HG03354 (cell line): ENCODE data around the gene SEC22C.

Experiments used
- ATAC-seq: cut with Tn5 transposase; IDR thresholded peaks from one replicate; pipeline ENCODE4 v1.9.1; 2021; ENCODE audit warnings: mild to moderate bottlenecking; ENCODE audit not compliant: unreplicated experiment, poor library complexity, severe bottlenecking

Gene SEC22C

DNA sequence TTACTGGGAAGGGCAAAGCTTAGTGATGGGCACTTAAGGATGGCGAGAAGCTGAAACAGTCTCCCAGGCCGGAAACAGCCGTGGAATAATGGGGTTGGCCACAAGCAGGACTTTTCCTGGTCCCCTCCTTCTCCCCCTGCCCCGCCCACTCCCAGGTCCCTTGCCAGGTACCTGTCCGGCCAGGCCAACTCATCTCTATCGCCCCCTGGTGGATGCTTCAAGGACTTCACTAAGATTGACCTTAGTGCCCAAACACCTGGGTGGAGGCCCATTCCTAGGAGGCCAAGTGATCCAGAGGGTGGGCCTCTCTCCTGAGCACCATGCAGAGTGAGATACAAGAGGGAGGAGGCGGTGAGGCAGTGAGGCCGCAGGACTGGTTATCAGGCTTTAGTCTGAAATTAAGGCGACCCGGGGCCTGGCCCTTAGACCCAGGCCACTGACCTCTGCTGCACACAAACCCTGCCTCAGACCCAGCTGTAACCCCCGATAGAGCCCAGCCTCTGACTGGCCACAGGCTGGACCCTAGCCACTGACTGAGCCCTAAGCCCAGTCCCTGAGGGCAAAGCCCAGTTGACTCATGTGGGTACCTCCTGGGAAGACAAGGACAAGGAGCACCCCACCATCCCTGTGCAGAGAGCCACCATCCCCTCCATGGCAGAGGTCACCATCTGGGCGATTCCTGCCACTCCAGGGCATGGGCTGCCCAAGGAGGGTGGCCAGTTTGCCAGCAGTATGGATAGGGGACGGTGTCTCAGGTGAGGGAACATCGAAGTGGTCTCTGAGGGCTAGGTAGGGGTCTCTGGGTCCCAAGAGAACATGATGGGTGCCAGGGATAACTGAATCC is 41.7 kb downstream of the SEC22C start:
- ATAC-seq, result peak; percentile 77

DNA sequence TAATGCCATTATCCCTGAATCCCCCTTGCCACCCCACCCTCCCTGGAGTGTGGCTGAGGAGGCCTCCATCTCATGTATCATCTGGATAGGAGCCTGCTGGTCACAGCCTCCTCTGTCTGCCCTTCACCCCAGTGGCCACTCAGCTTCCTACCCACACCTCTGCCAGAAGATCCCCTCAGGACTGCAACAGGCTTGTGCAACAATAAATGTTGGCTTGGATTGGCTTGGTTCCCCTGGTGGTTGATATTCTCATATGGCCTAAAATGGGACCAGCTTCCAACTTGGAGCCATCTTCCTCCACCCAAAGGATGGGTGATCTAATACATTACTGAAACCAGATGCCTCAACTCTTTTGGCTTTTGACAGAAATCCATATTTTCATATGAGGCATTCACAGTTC is 44.4 kb downstream of the SEC22C start:
- no peak for ATAC-seq

DNA sequence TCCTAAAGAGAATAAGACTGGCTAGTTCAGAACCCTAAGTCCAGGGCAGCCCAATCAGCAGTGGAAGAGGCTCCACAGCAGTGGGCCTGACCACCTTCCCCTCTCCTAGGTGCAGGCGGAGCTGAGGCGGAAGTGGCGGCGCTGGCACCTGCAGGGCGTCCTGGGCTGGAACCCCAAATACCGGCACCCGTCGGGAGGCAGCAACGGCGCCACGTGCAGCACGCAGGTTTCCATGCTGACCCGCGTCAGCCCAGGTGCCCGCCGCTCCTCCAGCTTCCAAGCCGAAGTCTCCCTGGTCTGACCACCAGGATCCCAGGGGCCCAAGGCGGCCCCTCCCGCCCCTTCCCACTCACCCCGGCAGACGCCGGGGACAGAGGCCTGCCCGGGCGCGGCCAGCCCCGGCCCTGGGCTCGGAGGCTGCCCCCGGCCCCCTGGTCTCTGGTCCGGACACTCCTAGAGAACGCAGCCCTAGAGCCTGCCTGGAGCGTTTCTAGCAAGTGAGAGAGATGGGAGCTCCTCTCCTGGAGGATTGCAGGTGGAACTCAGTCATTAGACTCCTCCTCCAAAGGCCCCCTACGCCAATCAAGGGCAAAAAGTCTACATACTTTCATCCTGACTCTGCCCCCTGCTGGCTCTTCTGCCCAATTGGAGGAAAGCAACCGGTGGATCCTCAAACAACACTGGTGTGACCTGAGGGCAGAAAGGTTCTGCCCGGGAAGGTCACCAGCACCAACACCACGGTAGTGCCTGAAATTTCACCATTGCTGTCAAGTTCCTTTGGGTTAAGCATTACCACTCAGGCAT is 45.6 kb downstream of the SEC22C start:
- no peak for ATAC-seq

DNA sequence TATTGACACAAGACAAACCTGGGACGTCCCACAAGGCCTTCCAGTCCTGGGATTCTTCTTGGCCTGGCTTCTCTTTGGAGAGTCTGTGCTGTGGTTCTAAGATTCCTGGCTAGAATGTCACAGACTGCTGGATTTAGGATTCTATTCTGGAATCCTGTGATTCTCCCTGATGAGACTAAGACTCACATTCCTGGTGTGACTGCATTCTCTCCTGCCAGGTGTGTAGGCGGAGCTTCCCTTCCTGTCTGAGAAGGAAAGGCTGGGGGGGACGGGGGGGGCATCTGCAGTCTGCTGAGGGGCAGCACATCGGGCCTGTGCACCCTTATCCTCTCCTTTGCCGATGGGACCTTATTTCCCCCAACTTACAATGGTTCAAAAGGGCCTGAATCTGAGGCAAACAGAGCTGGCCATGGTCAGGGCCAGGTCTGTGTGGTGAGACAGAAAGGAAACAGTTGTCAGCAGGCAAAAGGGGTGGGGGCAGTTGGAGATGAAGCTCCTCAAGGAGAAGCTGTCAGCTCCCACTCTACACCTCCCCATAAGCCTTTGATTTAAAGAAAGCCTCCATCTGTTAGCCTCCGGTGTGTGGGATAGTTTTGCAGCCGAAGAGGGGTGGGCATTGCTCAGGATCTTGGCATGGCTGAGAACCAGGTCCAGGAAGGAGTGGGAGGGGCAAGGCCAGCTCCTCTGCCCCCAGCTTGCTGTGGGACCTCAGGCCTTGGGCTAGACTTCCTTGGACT is 48.4 kb downstream of the SEC22C start:
- no peak for ATAC-seq

DNA sequence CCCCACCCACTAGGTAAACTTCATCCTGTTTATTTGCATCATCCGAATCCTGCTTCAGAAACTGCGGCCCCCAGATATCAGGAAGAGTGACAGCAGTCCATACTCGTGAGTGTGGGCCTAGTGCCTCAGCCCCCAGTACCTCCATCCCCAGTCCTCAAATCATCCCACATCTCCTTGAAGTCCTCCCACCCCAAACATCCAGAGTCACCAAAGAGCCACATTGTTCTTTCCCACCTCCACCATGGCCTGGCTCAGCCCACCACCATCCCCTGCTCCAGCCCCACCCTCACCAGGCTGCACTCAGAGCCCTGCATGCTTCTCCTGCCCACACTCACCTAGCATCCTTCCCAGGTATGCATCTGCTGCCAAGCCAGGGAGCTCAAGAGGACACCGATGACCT is 49.5 kb downstream of the SEC22C start:
- no peak for ATAC-seq

DNA sequence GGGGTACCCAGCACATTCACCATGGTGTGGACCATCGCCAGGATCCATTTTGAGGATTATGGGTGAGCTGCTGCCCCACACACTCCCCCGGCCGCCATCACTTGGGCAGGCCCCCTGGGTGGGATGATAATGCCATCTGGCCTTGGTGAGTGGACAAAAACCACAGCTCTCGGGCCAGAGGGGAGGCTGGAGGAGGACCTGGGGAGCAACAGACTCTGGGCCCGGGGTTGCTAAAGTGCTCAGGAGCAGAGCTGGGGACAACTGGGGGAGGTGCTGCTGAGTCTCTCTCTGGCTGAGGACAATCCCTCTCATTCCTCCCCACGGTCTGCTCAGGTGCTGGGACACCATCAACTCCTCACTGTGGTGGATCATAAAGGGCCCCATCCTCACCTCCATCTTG is 50.3 kb downstream of the SEC22C start:
- no peak for ATAC-seq

DNA sequence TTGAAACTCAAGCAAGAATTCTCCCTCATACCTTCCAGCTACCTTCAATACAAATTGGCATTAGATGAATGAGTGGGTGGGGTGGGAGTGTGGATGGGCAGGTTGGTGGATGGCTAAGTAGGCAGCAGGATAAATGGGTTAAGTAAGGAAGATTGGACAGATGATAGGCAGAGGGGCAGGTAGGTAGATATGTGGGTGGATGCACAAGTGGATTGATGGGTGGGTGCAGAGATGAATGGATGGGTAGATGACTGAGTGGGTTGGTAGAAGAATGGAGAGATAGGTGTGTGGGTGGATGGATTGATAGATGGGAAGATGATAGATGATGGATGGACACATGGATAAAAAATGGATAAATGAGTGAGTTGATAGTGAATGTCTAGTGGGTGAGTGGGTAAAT is 51.7 kb downstream of the SEC22C start:
- no peak for ATAC-seq

DNA sequence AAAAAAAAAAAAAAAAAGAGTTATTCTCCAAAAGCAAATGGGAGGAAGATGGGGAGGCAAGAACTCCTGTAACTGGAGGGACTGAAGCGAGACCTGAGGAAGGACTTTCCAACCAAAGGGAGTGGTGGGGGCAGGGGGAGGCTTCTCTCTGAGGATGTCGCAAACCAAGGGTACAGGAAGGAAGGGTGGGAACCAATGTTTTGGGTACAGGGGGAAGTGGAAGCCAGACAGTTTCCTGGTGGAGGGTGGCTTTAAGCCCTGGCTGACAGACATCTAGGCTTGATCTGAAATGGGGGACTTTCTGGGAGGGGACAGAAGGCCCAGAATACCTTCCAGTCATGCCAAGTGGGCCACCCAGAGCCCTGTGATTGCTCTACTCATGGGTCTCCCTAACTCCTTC is 52.3 kb downstream of the SEC22C start:
- no peak for ATAC-seq

DNA sequence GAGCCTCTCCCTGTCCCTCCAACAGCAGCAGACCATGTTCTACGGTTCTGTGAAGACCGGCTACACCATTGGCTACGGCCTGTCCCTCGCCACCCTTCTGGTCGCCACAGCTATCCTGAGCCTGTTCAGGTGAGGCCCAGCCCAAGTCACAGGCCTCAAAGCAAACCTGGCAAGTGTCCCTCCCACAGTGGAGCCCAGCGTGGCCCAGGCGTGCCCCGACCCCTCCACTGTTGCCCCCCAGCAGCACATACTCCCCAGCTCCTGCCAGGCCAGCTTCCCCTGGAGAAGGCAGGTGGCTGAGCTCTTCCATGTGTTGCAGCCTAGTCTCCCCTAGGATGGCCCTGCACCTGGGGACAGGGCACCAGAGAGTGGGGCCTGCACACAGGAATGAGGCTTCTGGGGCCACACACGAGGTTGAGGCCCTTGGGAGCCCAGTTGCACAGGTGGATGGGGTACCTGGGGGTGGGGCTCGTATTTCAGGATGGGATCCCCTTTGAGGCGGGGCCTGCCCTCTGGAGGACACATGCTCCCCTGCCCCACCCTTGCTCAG is 54.3 kb downstream of the SEC22C start:
- ATAC-seq, result no peak

DNA sequence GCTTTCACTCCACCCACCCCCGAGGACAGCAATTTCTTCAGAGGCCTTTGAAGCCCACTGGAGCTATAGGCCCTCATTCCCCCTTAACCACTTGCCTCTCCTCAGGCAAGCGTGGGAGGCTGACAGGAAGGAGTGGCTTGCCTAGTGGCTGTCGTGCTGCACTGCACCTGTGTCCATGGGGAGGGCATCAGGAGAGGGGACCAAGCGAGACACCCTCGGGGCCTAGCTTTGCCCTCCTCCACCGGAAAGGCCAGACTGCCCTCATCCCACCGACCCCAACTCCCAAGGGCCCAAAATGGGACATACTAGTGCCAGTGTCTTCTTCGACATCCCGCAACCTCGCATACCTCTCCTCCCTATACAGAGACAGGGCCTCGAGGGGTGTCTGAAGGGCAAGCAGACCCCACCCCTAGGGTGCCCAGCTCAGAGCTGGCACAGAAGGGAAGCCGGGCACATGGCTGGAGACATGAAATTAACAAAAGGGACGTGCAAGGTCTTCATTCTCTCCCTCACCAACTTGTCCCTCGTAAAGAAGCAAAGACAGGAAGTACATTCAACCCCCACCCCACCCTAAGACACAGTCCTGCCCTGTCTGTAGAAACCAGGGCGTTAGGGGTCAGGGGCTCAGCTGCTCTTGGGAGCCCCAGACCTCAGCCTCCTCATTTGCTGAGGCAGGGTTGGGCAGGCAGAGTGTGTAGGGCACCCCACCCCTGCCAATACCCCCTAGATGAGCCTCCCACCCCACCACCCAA is 55.0 kb downstream of the SEC22C start:
- no peak for ATAC-seq

DNA sequence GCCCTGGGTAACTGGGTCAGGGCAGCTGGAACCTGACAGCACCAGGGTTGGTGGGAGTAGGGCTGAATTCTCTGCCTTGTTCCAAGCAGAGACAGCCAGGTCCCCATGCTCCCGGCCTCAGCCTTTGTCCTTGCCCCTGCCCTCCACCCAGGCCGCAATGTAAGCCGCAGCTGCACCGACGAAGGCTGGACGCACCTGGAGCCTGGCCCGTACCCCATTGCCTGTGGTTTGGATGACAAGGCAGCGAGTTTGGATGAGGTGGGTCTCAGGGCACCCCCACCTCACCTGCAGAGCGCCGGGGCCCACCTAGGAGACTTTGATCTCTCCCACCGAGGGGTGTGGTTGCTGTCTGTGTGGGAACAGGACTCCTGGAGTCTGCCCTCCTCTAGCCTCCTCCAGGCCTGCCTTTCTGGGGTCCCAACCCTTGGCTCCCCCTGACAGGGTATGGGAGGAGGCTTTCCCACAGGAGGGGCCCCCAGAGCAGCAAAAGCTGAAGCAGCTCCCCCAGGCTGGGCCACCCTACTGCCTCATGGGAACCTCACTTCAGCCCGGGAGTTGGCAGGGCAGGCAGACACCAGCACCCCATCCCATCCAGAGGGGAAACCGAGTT is 55.9 kb downstream of the SEC22C start:
- ATAC-seq, result no peak

DNA sequence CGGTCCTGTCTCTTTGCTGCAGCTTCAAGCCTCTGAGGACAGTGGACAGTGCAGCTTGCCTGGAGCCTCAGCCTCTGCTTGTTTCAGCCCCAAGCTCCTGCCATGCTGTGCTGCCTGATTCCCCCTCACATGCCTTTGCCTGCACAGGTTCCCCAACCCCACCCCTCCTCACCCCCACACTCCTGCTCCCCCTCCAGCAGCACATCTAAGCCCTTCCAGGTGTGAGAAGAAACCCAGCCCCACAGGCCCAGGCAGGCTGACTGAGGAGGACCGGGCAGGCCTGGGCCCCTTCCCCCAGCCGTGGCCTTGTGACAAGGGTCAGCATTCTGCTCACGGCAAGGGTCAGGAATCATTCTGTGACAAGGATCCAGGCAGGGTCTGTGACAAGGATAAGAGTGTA is 56.6 kb downstream of the SEC22C start:
- no peak for ATAC-seq

DNA sequence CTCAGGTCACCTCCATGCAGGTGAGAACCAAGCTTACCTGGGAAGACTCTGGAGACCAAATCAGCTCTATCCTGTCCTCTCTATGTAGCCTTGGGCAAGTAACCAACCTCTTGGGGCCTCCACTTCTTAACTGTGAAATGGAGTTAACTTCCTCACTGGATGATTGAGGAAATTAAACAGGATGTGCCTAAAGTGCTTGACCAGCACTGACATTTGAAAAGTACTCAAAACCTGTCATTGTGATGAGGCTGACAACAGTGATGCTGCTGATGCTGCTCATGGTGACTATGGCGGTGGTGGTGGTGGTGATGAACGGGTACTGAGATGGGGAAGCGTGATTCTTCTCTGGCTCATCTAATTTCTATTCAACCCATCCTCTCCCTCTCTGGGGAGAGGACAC is 57.0 kb downstream of the SEC22C start:
- ATAC-seq, result no peak

DNA sequence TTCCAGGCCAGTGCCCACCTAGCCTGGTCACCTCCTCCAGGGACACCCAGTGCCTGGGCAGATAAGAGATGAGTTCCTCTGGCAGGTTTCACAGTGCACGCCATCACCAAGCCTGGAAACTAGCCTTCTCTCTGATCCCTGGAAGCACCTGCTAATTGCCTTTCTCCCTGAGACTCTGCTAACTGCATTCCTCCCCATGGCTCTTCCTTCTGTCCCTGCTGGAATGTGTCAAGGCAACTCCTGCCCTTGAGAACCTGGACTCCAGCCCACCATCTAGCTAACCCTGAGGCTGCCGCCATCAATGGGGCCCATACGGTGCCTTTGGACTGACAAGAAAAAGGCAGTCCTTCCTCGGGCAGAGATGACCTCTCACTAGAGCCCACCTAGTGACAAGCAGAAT is 60.9 kb downstream of the SEC22C start:
- ATAC-seq, result no peak

DNA sequence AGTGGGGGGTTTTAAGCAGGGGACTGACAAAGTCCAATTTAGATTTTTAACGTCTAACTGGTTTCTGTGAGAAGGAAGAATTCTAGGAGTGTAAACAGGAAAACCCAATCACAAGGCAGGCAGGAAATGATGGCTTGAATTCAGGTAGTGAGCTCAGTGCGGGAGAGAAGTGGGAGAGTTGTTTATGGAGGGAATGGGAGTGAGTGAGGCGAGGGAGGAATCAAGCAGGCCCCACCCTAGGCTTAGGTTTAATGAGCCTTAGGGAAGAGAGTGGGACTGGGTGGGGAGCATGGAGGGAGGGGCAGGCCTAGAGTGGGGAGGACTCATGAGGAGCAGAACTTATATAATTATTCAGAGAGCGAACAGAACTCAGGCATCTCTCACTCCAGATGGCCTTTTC is 61.4 kb downstream of the SEC22C start:
- ATAC-seq, result no peak

DNA sequence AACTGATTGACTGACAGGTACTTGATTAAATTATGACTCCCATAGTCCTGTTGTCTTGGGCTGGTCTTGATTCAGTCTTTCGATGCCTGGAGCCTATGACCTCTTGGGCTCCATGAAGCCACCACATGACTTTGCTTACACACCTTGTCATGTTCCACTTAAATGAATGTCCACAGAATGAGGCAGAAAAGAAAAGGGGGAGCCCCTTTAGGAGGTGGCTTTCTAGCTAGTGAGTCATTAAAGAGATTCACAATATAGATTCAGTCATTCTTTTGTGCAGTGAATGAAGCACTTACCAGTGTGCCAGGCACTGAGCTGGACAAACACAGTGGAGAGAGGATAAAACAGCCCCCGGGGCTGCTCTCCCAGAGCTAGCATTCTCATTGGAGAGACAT is 62.2 kb downstream of the SEC22C start:
- no peak for ATAC-seq

DNA sequence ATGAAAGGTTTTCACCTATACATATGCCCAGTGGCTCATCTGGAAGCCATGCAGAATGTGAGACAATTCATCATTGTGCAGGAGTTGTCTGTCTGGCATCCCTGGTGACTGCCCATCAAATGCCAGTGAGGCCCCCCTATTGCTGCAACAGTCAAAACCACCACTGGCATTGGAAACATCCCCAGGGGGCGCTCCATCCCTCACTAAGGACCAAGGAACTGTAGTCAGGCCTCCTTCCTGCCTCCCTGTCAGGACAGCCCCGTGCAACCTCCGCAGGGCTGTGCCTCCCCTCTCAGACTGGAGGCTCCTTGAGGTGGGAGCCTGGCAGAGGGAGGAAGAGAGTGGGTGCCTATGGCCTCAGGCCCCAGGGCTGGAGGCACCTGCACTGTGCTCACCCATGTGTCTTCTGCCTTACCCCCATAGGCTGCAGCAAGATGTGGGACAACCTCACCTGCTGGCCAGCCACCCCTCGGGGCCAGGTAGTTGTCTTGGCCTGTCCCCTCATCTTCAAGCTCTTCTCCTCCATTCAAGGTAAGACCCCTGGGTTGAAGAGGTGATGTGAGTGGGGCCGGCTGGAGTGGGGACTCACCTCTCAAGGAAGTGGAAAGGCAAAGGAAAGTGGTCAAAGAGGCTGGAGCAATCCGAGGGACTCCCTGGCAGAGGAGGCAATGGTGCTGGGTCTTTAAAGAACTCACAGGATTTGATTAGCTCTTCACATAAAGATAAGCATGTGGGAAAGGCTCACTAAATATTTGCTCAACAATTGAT is 62.8 kb downstream of the SEC22C start:
- no peak for ATAC-seq

DNA sequence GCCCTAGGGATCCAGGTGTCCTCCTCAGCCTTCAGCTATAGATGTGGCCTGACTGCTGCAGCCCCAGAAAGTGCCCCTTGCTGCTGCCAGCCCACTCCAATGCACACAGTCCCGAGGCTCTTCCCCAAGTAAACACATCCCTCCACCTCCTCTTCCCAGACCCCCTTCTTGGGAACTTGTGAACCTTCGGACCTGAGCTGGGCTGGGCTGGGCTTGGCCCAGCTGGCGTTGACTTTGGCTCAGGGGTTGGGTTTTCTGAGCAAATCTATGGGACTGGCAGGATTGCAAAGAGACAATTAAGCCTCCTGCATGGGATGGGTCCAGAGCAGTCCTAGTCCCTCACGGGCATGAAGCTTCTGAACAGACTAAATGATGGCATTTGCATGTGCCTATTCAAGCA is 64.7 kb downstream of the SEC22C start:
- no peak for ATAC-seq
